ENCODE measurements around the gene APEH. TPM values are rescaled to one million over a fixed set of nuclear protein-coding genes. Genes with fewer than 3 reads are reported as not detected.

The APEH gene
- total RNA-seq, 2 donors from 2014 or later, result 84.4 to 116 TPM

DNA sequence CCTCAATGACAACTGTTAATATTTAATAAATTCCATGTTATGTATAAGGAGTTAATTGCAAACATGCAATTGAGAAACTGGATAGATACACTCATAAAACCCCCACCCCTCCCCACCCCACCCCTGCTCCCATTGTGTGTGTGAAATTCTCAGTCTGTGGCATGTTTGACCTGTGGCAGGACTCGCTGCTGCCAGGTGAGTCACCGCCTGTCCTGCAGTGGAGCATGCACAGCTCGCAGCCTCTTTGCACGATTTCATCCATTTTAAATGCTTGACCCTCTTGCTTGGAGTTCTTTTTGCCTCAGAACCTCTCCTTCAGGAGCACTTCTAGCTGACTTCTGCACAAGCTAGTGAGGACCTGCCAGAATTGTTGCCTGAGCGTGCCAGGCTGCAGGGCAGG lies 5.3 kb upstream of the APEH start:
- WGBS, result 36% methylated on average over 5 of the region's 5 CpGs
- Histone ChIP-seq H3K27me3 (replicated peaks; ENCODE audit: insufficient read depth) (no peaks in the 10 kb centered on the region), H3K4me1 (replicated peaks) (no peaks in the 10 kb centered on the region), H3K36me3 (no peaks in the 10 kb centered on the region), H3K27ac (no peak overlapping the region), H3K4me3 (no peak overlapping the region), H3K9me3 (no peaks in the 10 kb centered on the region)
- no peak for DNase-seq (ENCODE audit: low spot score)
- intact Hi-C loops (cut with DNase I), result no loop called here
- no peak for TF ChIP-seq CTCF (IDR thresholded peaks at IDR 0.05)
- no peak for TF ChIP-seq POLR2AphosphoS5 (IDR thresholded peaks at IDR 0.05)
- no peak for TF ChIP-seq POLR2A (IDR thresholded peaks at IDR 0.05)

- no peaks in the 10 kb centered on the region for H3K9me3 ChIP-seq
- WGBS, result 66% methylated on average over 3 of the region's 3 CpGs
- H3K27ac ChIP-seq, result no peak overlapping the region
- intact Hi-C loops (cut with DNase I), result no loop called here
- DNase-seq (ENCODE audit: low spot score), result no peak
- TF ChIP-seq CTCF (IDR thresholded peaks at IDR 0.05), result no peak
- no peak for TF ChIP-seq POLR2AphosphoS5 (IDR thresholded peaks at IDR 0.05)
- no peak for TF ChIP-seq POLR2A (IDR thresholded peaks at IDR 0.05)
- H3K4me1 ChIP-seq (replicated peaks), result no peaks in the 10 kb centered on the region
- no peaks in the 10 kb centered on the region for H3K36me3 ChIP-seq
- H3K27me3 ChIP-seq (replicated peaks; ENCODE audit: insufficient read depth), result no peaks in the 10 kb centered on the region
- H3K4me3 ChIP-seq, result no peak overlapping the region
These were observed 4.8 kb upstream of the APEH start for GRCh38 chr3:49669352-49669751.

GRCh38 chr3:49670940-49671290 lies 3.2 kb upstream of the APEH start:
- DNase-seq (ENCODE audit: low spot score), result no peak
- intact Hi-C loops (cut with DNase I), result loop anchor here (1.0 kb wide), 1 partner anchor 132 kb away; no protein-coding TSS in a partner anchor
- TF ChIP-seq POLR2AphosphoS5 (IDR thresholded peaks at IDR 0.05) (no peak), POLR2A (IDR thresholded peaks at IDR 0.05) (no peak)
- H3K4me3 ChIP-seq, result no peak overlapping the region
- peaks cover 6% of the 10 kb centered on the region for H3K4me1 ChIP-seq (replicated peaks)
- WGBS, result 73% methylated on average over 6 of the region's 6 CpGs
- no peak overlapping the region for H3K27ac ChIP-seq
- H3K27me3 ChIP-seq (replicated peaks; ENCODE audit: insufficient read depth), result no peaks in the 10 kb centered on the region
- H3K9me3 ChIP-seq, result no peaks in the 10 kb centered on the region
- peaks cover 0 to 1% of the 10 kb centered on the region in 2 donors for H3K36me3 ChIP-seq

- Histone ChIP-seq H3K4me3 (no peak overlapping the region), H3K36me3 (peaks cover 0 to 6% of the 10 kb centered on the region in 2 donors), H3K4me1 (replicated peaks) (peaks cover 6% of the 10 kb centered on the region), H3K27me3 (replicated peaks; ENCODE audit: insufficient read depth) (no peaks in the 10 kb centered on the region), H3K9me3 (no peaks in the 10 kb centered on the region), H3K27ac (no peak overlapping the region)
- intact Hi-C loops (cut with DNase I), result loop anchor here (1.0 kb wide), 1 partner anchor 132 kb away; no protein-coding TSS in a partner anchor
- TF ChIP-seq POLR2A (IDR thresholded peaks at IDR 0.05) (no peak), CTCF (IDR thresholded peaks at IDR 0.05) (peak; percentile 18 to 89 (median 72)), POLR2AphosphoS5 (IDR thresholded peaks at IDR 0.05) (peak; percentile 61)
- DNase-seq (ENCODE audit: low spot score), result peak; percentile 64
- 34% methylated on average over 11 of the region's 11 CpGs for WGBS
These were observed 2.6 kb upstream of the APEH start for GRCh38 chr3:49671291-49672288.

DNA sequence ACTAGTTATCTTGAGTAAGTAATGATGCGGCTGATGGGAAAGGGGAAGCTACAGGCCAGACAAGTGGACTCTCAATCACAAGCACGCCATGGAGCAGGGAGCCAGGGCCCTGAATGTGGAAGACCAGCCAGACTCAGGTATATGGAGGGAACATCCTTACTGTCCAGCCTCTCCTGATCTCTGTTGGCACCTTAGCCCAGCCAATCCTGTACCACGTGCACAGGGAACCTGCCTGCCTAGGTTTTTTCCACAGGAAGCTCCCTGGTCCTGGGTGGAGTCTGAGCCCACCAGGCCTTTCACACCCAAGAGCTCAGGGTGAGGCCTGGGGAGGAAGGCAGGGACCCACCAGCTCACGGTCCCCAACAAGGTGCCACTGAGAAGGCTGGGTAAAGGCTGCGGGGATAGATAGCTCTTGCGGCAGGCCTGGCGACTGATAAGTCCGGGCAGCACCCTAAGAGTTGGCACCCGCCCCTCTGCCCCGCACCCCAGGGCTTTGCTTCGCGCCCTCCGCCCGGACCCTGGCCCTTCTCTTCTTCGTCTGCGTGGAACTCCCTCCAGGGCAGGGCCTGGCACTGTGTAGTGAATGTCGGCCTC lies 933 bp upstream of the APEH start:
- no peak for TF ChIP-seq POLR2AphosphoS5 (IDR thresholded peaks at IDR 0.05)
- no peak for TF ChIP-seq POLR2A (IDR thresholded peaks at IDR 0.05)
- no peak for TF ChIP-seq CTCF (IDR thresholded peaks at IDR 0.05)
- no peaks in the 10 kb centered on the region for H3K9me3 ChIP-seq
- 26% methylated on average over 16 of the region's 17 CpGs for WGBS
- no peak for DNase-seq (ENCODE audit: low spot score)
- peaks cover 6% of the 10 kb centered on the region for H3K4me1 ChIP-seq (replicated peaks)
- peaks cover 0 to 6% of the 10 kb centered on the region in 2 donors for H3K36me3 ChIP-seq
- H3K27ac ChIP-seq, result peak overlapping the region; percentile 90 to 91
- H3K4me3 ChIP-seq, result peak overlapping the region; percentile 67 to 77
- H3K27me3 ChIP-seq (replicated peaks; ENCODE audit: insufficient read depth), result no peaks in the 10 kb centered on the region
- intact Hi-C loops (cut with DNase I), result no loop called here

All from prostate gland (tissue), 2 donors.